Bone marrow (tissue), 2 donors: ENCODE data around the gene FSTL1.

Experiments
- DNase-seq, 2 donors: peaks; one replicate each; lab custom pipeline; 2025; lab: John Stamatoyannopoulos, UW

Gene FSTL1

GRCh38 chr3:120468635-120469295, 18.0 kb upstream of the FSTL1 start:
- DNase-seq, result no peak

- no peak for DNase-seq
Observed at GRCh38 chr3:120462409-120462959, 11.7 kb upstream of the FSTL1 start.

- no peak for DNase-seq
Observed at GRCh38 chr3:120461416-120461815, 10.6 kb upstream of the FSTL1 start.

- no peak for DNase-seq
Observed at GRCh38 chr3:120460862-120461261, 10.1 kb upstream of the FSTL1 start.

GRCh38 chr3:120460181-120460790, 9.5 kb upstream of the FSTL1 start:
- no peak for DNase-seq

GRCh38 chr3:120459196-120459595, 8.4 kb upstream of the FSTL1 start:
- DNase-seq, result no peak

- no peak for DNase-seq
Observed at GRCh38 chr3:120457827-120458226, 7.0 kb upstream of the FSTL1 start.

GRCh38 chr3:120454076-120454689, 3.4 kb upstream of the FSTL1 start:
- DNase-seq, result no peak

- DNase-seq, result no peak
Observed at GRCh38 chr3:120452816-120453215, 2.0 kb upstream of the FSTL1 start.

- no peak for DNase-seq
Observed at GRCh38 chr3:120451806-120452205, 1.0 kb upstream of the FSTL1 start.

GRCh38 chr3:120451272-120451761, 525 bp upstream of the FSTL1 start:
- no peak for DNase-seq

GRCh38 chr3:120449701-120450599, 842 bp downstream of the FSTL1 start:
- no peak for DNase-seq

- no peak for DNase-seq
Observed at GRCh38 chr3:120449251-120449650, 1.5 kb downstream of the FSTL1 start.

GRCh38 chr3:120448756-120449155, 2.0 kb downstream of the FSTL1 start:
- no peak for DNase-seq

GRCh38 chr3:120446891-120447668, 3.7 kb downstream of the FSTL1 start:
- no peak for DNase-seq

- DNase-seq, result no peak
Observed at GRCh38 chr3:120445654-120446053, 5.1 kb downstream of the FSTL1 start.

GRCh38 chr3:120443626-120444123, 7.1 kb downstream of the FSTL1 start:
- no peak for DNase-seq

- no peak for DNase-seq
Observed at GRCh38 chr3:120442975-120443517, 7.7 kb downstream of the FSTL1 start.

- DNase-seq, result no peak
Observed at GRCh38 chr3:120441776-120442175, 9.0 kb downstream of the FSTL1 start.

- DNase-seq, result no peak
Observed at GRCh38 chr3:120440762-120441161, 10.0 kb downstream of the FSTL1 start.
